Endothelial cell of umbilical vein (primary cell): Measurements from ENCODE around the gene FGF9. TPM values are rescaled to one million over a fixed set of nuclear protein-coding genes. Genes with fewer than 3 reads are reported as not detected.

ENCODE experiments used
- BruUV-seq: library from RNA; stranded (reverse); fragments of 400-500 nt; replicated peaks from 2 replicates; lab custom pipeline; 2021; lab: Mats Ljungman, UMichigan
- CTCF ChIA-PET: fragments of 300-600, 350-600 bp; sonication (Branson Sonifier 250); formaldehyde crosslinking; loops from one replicate; lab custom pipeline; 2021; ENCODE audit warnings: antibody characterized with exemption, inconsistent platforms; lab: Charles Lee
- POLR2A ChIA-PET: fragments of 300-600, 350-600 bp; sonication (Branson Sonifier 250); formaldehyde crosslinking; loops from one replicate; lab custom pipeline; 2021; ENCODE audit warnings: antibody characterized with exemption, inconsistent platforms; lab: Charles Lee
- DNase-seq: peaks from one replicate; pipeline ENCODE4 v3.0.0-alpha.2; 2011; ENCODE audit warnings: low read depth, low spot score
- FAIRE-seq: peaks from 2 replicates; lab custom pipeline; 2011; peaks lifted over from hg19 to GRCh38; lab: Jason Lieb, UNC
- H2AFZ ChIP-seq: 2 replicates; pipeline ENCODE4 v1.6.0; 2012; ENCODE audit warnings: low read depth, low read length, control low read depth, inconsistent platforms
- H3K27ac ChIP-seq: 2 replicates; pipeline ENCODE4 v1.5.1; 2011; ENCODE audit warnings: low read depth, mild to moderate bottlenecking, control low read depth, low read length, moderate library complexity; ENCODE audit not compliant: insufficient read depth
- H3K27me3 ChIP-seq, 2 experiments: 2 replicates each; pipeline versions ENCODE4 v1.6.0 to v1.6.1; 2011; ENCODE audit warnings: low read length in 2 of 2, mixed read lengths in 1 of 2; ENCODE audit not compliant: control insufficient read depth in 2 of 2, insufficient read depth in 2 of 2
- H3K36me3 ChIP-seq, 2 experiments: 2 replicates in 1 of 2; 3 replicates in 1 of 2; pipeline ENCODE4 v1.5.1; 2011; ENCODE audit warnings: low read length in 2 of 2, mild to moderate bottlenecking in 1 of 2, moderate library complexity in 1 of 2; ENCODE audit not compliant: control insufficient read depth in 2 of 2, insufficient read depth in 2 of 2; ENCODE audit errors: extremely low read depth in 1 of 2
- H3K4me1 ChIP-seq: 3 replicates; pipeline ENCODE4 v1.5.1; 2011; ENCODE audit warnings: mild to moderate bottlenecking, low read length; ENCODE audit not compliant: control insufficient read depth, insufficient read depth; ENCODE audit errors: extremely low read depth
- H3K4me2 ChIP-seq: 2 replicates; pipeline ENCODE4 v1.6.1; 2011; ENCODE audit warnings: low read length, control low read depth, mixed read lengths; ENCODE audit not compliant: insufficient read depth
- H3K4me3 ChIP-seq, 3 experiments: fragments of 200-600 bp in 1 of 3; sonication (generic), shearing (Covaris generic) in 1 of 3; replicated peaks in 1 of 3; 2 replicates each; pipeline ENCODE4 v1.5.1; 2011 to 2016; ENCODE audit warnings: control low read depth in 3 of 3, low read length in 3 of 3, mild to moderate bottlenecking in 2 of 3, inconsistent platforms in 1 of 3, low read depth in 1 of 3, moderate library complexity in 1 of 3; ENCODE audit not compliant: insufficient read depth in 1 of 3
- H3K79me2 ChIP-seq: 2 replicates; pipeline ENCODE4 v1.6.0; 2012; ENCODE audit warnings: low read length, inconsistent platforms; ENCODE audit not compliant: control insufficient read depth, insufficient read depth
- H3K9ac ChIP-seq: replicated peaks from 2 replicates; pipeline ENCODE3; 2011; ENCODE audit warnings: low read length, control low read depth; ENCODE audit not compliant: insufficient read depth; ENCODE audit errors: extremely low read depth
- H3K9me1 ChIP-seq: replicated peaks from 3 replicates; pipeline ENCODE4 v1.6.0; 2011; ENCODE audit warnings: mild to moderate bottlenecking, low read length; ENCODE audit not compliant: control insufficient read depth, insufficient read depth; ENCODE audit errors: extremely low read depth
- H3K9me3 ChIP-seq: replicated peaks from 2 replicates; pipeline ENCODE4 v1.5.1; 2012; ENCODE audit warnings: low read length, inconsistent platforms; ENCODE audit not compliant: control insufficient read depth, insufficient read depth
- H4K20me1 ChIP-seq: replicated peaks from 2 replicates; pipeline ENCODE3; 2011; ENCODE audit warnings: mild to moderate bottlenecking, low read length; ENCODE audit not compliant: control insufficient read depth, insufficient read depth; ENCODE audit errors: extremely low read depth
- CTCF ChIP-seq, 2 donors: IDR thresholded peaks; 1 replicate in 1 of 2; 2 replicates in 1 of 2; pipeline ENCODE4 v1.5.1; 2011; ENCODE audit warnings: low read length in 2 of 2, mild to moderate bottlenecking in 2 of 2, moderate library complexity in 2 of 2, control low read depth in 1 of 2, inconsistent platforms in 1 of 2, low read depth in 1 of 2; ENCODE audit not compliant: insufficient read depth in 1 of 2; ENCODE audit errors: extremely low read depth in 1 of 2
- EZH2 ChIP-seq: IDR thresholded peaks from 2 replicates; pipeline ENCODE4 v1.6.1; 2012; ENCODE audit warnings: borderline replicate concordance, low read depth, mild to moderate bottlenecking, moderate library complexity, low read length, inconsistent platforms; ENCODE audit not compliant: severe bottlenecking
- FOS ChIP-seq: IDR thresholded peaks from 2 replicates; pipeline ENCODE4 v1.6.1; 2011; ENCODE audit warnings: mild to moderate bottlenecking, low read length, moderate library complexity, borderline replicate concordance; ENCODE audit not compliant: insufficient read depth
- GATA2 ChIP-seq: IDR thresholded peaks from 2 replicates; pipeline ENCODE4 v1.7.0; 2011; ENCODE audit warnings: low read depth, mild to moderate bottlenecking, moderate library complexity, mixed read lengths, low read length; ENCODE audit not compliant: insufficient read length, insufficient read depth
- JUN ChIP-seq: IDR thresholded peaks from 2 replicates; pipeline ENCODE4 v1.6.1; 2011; ENCODE audit warnings: borderline replicate concordance, low read depth; ENCODE audit not compliant: insufficient read length, insufficient read depth
- MAX ChIP-seq: IDR thresholded peaks from 2 replicates; pipeline ENCODE4 v1.6.1; 2011; ENCODE audit not compliant: insufficient read depth, insufficient read length
- MYC ChIP-seq: IDR thresholded peaks from one replicate; pipeline ENCODE4 v1.6.1; 2011; ENCODE audit warnings: mild to moderate bottlenecking, low read depth, low read length
- POLR2A ChIP-seq: IDR thresholded peaks from 2 replicates; pipeline ENCODE4 v1.6.1; 2012; ENCODE audit warnings: low read depth, mild to moderate bottlenecking, control low read depth, low read length
- POLR2AphosphoS5 ChIP-seq: IDR thresholded peaks from 2 replicates; pipeline ENCODE4 v1.6.1; 2012; ENCODE audit warnings: low read depth, mild to moderate bottlenecking, control low read depth, low read length, moderate library complexity; ENCODE audit not compliant: insufficient read depth
- dilution Hi-C: fragments of 300-500 bp; cut with MboI; formaldehyde crosslinking; loops from one replicate; pipeline ENCODE4 v1.15.0; 2019; ENCODE audit warnings: low sequenced_read_pairs; ENCODE audit not compliant: extremely low pct_ligation_motif_present
- intact Hi-C: fragments of 100-400 bp; cut with micrococcal nuclease; formaldehyde crosslinking; loops from one replicate; pipeline ENCODE4 v1.10.0; 2022
- polyA plus RNA-seq, 4 experiments: library from polyadenylated mRNA; depleted of rRNA in 3 of 4; stranded (reverse) in 3 of 4; unstranded in 1 of 4; fragments of >200 nt; gene quantifications; 2 replicates each; pipeline versions ENCODE4 v1.2.1 to v1.2.3, GENCODE V29; 2011 to 2012; ENCODE audit warnings: missing spikeins in 1 of 4
- total RNA-seq: library from RNA; stranded (reverse); gene quantifications from 2 replicates; pipeline ENCODE4 v1.2.3, GENCODE V29; 2021

Gene FGF9
- total and polyA plus RNA-seq, 2 donors (not counting 3 experiments of a cell fraction or from before 2014, with no cell fraction given): not detected

- no peak overlapping the region for H3K27ac ChIP-seq
- dilution Hi-C loops (no loop called here), intact Hi-C loops (no loop called here)
- no peak overlapping the region for H3K4me3 ChIP-seq
- no peaks in the 10 kb centered on the region for H3K9me1 ChIP-seq
- H3K9me3 ChIP-seq: no peaks in the 10 kb centered on the region
- DNase-seq: no peak
- ChIA-PET CTCF (no interaction called here), POLR2A (no interaction called here)
- H3K9ac ChIP-seq: no peak overlapping the region
- no peak for TF ChIP-seq POLR2A
- TF ChIP-seq EZH2: no peak
- no peak for TF ChIP-seq POLR2AphosphoS5
- no peak for TF ChIP-seq MYC
- no peak for TF ChIP-seq CTCF (IDR thresholded peaks at IDR 0.05; ENCODE audit: extremely low read depth in 1 of 2, insufficient read depth in 1 of 2, low read depth in 1 of 2, low read length in 2 of 2)
- no peak for TF ChIP-seq FOS
- no peak for TF ChIP-seq GATA2
- no peak for TF ChIP-seq MAX
- no peak for TF ChIP-seq JUN
- no peaks in the 10 kb centered on the region for H3K27me3 ChIP-seq
- H2AFZ ChIP-seq: no peak overlapping the region
- no peaks in the 10 kb centered on the region for H3K36me3 ChIP-seq
- no TSS peak for BruUV-seq
- H3K4me1 ChIP-seq: no peaks in the 10 kb centered on the region
- no peaks in the 10 kb centered on the region for H4K20me1 ChIP-seq
- H3K79me2 ChIP-seq: no peaks in the 10 kb centered on the region
- no peak overlapping the region for H3K4me2 ChIP-seq
- no peak for FAIRE-seq
Measured at GRCh38 chr13:21685485-21686064, 14.7 kb downstream of the FGF9 start.
